Measurements from ENCODE around the gene OPTC. TPM values are rescaled to one million over a fixed set of nuclear protein-coding genes. Genes with fewer than 3 reads are reported as not detected.

The OPTC gene
- total and polyA plus RNA-seq, 11 donors: not detected

DNA sequence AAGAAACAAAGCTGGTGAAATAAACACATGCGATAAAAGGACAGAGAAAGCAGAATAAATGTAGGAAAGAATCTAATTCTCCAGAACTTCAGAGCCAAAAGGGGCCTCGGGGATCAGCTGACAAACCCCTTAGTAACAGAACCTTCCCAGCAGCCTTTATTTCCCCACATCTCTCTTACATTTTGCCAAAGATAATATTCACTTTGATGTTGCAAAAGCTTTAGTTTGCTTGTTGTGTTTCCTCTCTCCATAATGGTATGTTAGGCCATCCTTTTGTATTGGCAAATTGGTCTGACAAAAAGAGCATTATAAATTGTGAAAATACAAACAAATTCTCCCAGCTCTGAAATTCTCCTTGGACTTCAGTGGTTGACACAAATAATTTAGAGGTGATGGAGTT lies 54.9 kb downstream of the OPTC start:
- H3K4me3 ChIP-seq: no peak overlapping the region
- H3K9me3 ChIP-seq: no peaks in the 10 kb centered on the region
- ATAC-seq: no peak
- intact Hi-C loops (cut with DNase I): no loop called here
- no peak for TF ChIP-seq POLR2A (IDR thresholded peaks at IDR 0.05)
- no peak for TF ChIP-seq CTCF (IDR thresholded peaks at IDR 0.05)
- H3K27ac ChIP-seq: peak overlapping the region in 2 of 12 donors; percentile 1 to 25
- H3K36me3 ChIP-seq: no peaks in the 10 kb centered on the region
- peaks cover 0 to 40% (median 6%) of the 10 kb centered on the region in 12 donors for H3K4me1 ChIP-seq
- 70 to 88% (median 80%) methylated on average over 2 of the region's 2 CpGs for WGBS, 4 donors
- no peak for DNase-seq
- no peaks in the 10 kb centered on the region for H3K27me3 ChIP-seq

DNA sequence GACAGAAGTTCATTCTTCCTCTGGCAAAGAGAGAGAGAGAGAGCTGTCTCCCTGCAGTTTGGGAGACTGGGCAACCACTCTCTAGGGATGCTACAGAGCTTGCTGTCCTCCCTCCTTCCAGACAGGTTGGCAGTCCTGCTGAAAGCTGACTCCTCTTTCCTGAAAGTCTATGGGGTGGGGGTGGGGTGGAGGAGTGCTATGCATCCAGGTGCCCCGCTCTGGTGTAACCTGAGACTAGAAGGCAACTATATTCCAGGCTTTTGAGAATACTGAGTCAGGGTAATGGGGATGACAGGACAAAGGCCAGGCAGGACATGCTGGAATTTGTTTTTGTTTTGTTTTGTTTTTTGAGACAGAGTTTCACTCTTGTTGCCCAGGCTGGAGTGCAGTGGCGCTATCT lies 55.4 kb downstream of the OPTC start:
- WGBS, 4 donors: 96 to 98% (median 97%) methylated on average over 2 of the region's 2 CpGs

DNA sequence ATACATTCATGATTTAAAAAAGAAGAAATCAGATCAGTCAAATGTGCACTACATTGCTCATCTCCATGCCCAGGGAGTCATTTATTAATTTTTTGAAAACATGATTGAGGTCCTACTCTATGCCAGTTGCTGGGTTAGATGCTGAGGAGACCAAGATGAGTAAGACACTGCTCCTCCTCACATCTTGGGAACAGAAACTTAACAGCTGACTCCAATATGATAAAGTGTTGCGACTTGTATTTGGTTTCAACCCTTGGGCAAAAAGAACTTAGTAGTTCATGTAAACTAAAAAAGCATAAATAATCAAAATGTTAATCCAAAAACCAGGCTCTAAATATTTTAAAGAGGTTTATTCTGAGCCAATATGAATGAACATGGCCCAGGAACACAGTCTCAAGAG lies 56.9 kb downstream of the OPTC start:
- H3K27ac ChIP-seq: peak overlapping the region in 4 of 12 donors; percentile 88 to 94 (median 92)
- TF ChIP-seq CTCF (IDR thresholded peaks at IDR 0.05): no peak
- no peak for TF ChIP-seq POLR2A (IDR thresholded peaks at IDR 0.05)
- H3K9me3 ChIP-seq: no peaks in the 10 kb centered on the region
- ATAC-seq (no peak), DNase-seq (no peak)
- H3K4me3 ChIP-seq: no peak overlapping the region
- H3K27me3 ChIP-seq: no peaks in the 10 kb centered on the region
- H3K36me3 ChIP-seq: no peaks in the 10 kb centered on the region
- 89 to 98% (median 96%) methylated on average over 1 of the region's 1 CpG for WGBS, 4 donors
- intact Hi-C loops (cut with DNase I): no loop called here
- H3K4me1 ChIP-seq: peaks cover 0 to 48% (median 15%) of the 10 kb centered on the region in 12 donors

More for the DNA sequence above, 55.4 kb downstream of the OPTC start:
- ATAC-seq (no peak), DNase-seq (no peak)
- intact Hi-C loops (cut with DNase I): no loop called here
- peak overlapping the region in 1 of 12 donors; percentile 27 for H3K27ac ChIP-seq
- no peaks in the 10 kb centered on the region for H3K27me3 ChIP-seq
- no peak overlapping the region for H3K4me3 ChIP-seq
- no peaks in the 10 kb centered on the region for H3K36me3 ChIP-seq
- TF ChIP-seq CTCF (IDR thresholded peaks at IDR 0.05): no peak
- no peak for TF ChIP-seq POLR2A (IDR thresholded peaks at IDR 0.05)
- H3K4me1 ChIP-seq: peaks cover 0 to 44% (median 7%) of the 10 kb centered on the region in 12 donors
- no peaks in the 10 kb centered on the region for H3K9me3 ChIP-seq

GRCh38 chr1:203551550-203551949 lies 57.6 kb downstream of the OPTC start:
- WGBS, 4 donors: 69 to 83% (median 80%) methylated on average over 5 of the region's 5 CpGs
- Histone ChIP-seq H3K36me3 (no peaks in the 10 kb centered on the region), H3K4me1 (peaks cover 0 to 55% (median 21%) of the 10 kb centered on the region in 12 donors), H3K27me3 (no peaks in the 10 kb centered on the region), H3K27ac (peak overlapping the region in 10 of 12 donors; percentile 31 to 94 (median 76)), H3K4me3 (no peak overlapping the region), H3K9me3 (no peaks in the 10 kb centered on the region)
- ATAC-seq: no peak
- no peak for DNase-seq
- no peak for TF ChIP-seq CTCF (IDR thresholded peaks at IDR 0.05)
- TF ChIP-seq POLR2A (IDR thresholded peaks at IDR 0.05): no peak
- intact Hi-C loops (cut with DNase I): no loop called here

All from heart left ventricle (tissue), 16 donors.